B cell (primary cell): ENCODE measurements around the gene NHERF2. TPM values are rescaled to one million over a fixed set of nuclear protein-coding genes. Genes with fewer than 3 reads are reported as not detected.
A peak's percentile ranks its signal among the peaks of the same experiment; 100 is the strongest.

Experiments used
- ATAC-seq: fragments of 200-7000 bp; cut with Tn5 transposase; one replicate; pipeline ENCODE4 v1.10.0; 2021; ENCODE audit warnings: low read depth, mild to moderate bottlenecking, moderate number of reproducible peaks, moderate library complexity
- CTCF ChIA-PET: fragments of 350-600 bp; sonication (Branson Sonifier 250); formaldehyde crosslinking; loops from one replicate; lab custom pipeline; 2021; ENCODE audit warnings: antibody characterized with exemption, inconsistent platforms; lab: Charles Lee
- POLR2A ChIA-PET: fragments of 350-600 bp; sonication (Branson Sonifier 250); formaldehyde crosslinking; loops from one replicate; lab custom pipeline; 2021; ENCODE audit warnings: antibody characterized with exemption; lab: Charles Lee
- DNase-seq: peaks from one replicate; pipeline ENCODE4 v3.0.0; 2013
- H2AFZ ChIP-seq: 2 replicates; pipeline ENCODE4 v1.6.1; 2012; ENCODE audit warnings: mild to moderate bottlenecking, low read depth, low read length; ENCODE audit not compliant: insufficient read depth, poor library complexity, severe bottlenecking
- H3K27ac ChIP-seq, 2 donors: 1 replicate in 1 of 2; 2 replicates in 1 of 2; pipeline ENCODE4 v1.5.1; 2012 to 2013; ENCODE audit warnings: low read length in 2 of 2, mild to moderate bottlenecking in 2 of 2, moderate library complexity in 1 of 2
- H3K27me3 ChIP-seq, 4 experiments: fragments of 200-600 bp in 1 of 4; sonication (generic) in 1 of 4; replicated peaks in 1 of 4; 1 replicate in 2 of 4; 2 replicates in 2 of 4; pipeline versions ENCODE4 v1.6.1 to v1.7.0; 2013 to 2016; ENCODE audit warnings: low read length in 3 of 4, mild to moderate bottlenecking in 2 of 4, mixed read lengths in 1 of 4, moderate library complexity in 1 of 4; ENCODE audit not compliant: insufficient read depth in 4 of 4, control insufficient read depth in 3 of 4; ENCODE audit errors: control extremely low read depth in 1 of 4
- H3K36me3 ChIP-seq, 2 experiments: replicated peaks in 1 of 2; 1 replicate in 1 of 2; 2 replicates in 1 of 2; pipeline versions ENCODE4 v1.6.1 to v1.7.1; 2013; ENCODE audit warnings: low read length in 1 of 2; ENCODE audit not compliant: insufficient read depth in 2 of 2, control insufficient read depth in 1 of 2; ENCODE audit errors: control extremely low read depth in 1 of 2, extremely low read depth in 1 of 2
- H3K4me1 ChIP-seq, 2 donors: fragments of 200-600 bp in 1 of 2; sonication (generic) in 1 of 2; 1 replicate in 1 of 2; 2 replicates in 1 of 2; pipeline versions ENCODE4 v1.5.1 to v1.6.1; 2013 to 2017; ENCODE audit warnings: low read length in 2 of 2; ENCODE audit not compliant: control insufficient read depth in 2 of 2, insufficient read depth in 2 of 2
- H3K4me2 ChIP-seq: replicated peaks from 2 replicates; pipeline ENCODE3; 2012; ENCODE audit warnings: mild to moderate bottlenecking, low read depth, low read length; ENCODE audit not compliant: poor library complexity, severe bottlenecking
- H3K4me3 ChIP-seq, 5 experiments: fragments of 200-600 bp in 1 of 5; sonication (generic) in 1 of 5; 1 replicate in 3 of 5; 2 replicates in 2 of 5; pipeline versions ENCODE4 v1.5.1 to v1.7.0; 2011 to 2016; ENCODE audit warnings: low read length in 4 of 5, mild to moderate bottlenecking in 4 of 5, low read depth in 2 of 5, control low read depth in 1 of 5, moderate library complexity in 1 of 5; ENCODE audit not compliant: insufficient read depth in 1 of 5; ENCODE audit errors: control extremely low read depth in 1 of 5, extremely low read depth in 1 of 5
- H3K79me2 ChIP-seq: fragments of 200-600 bp; sonication (generic); one replicate; pipeline ENCODE4 v1.6.0; 2016; ENCODE audit warnings: low read length; ENCODE audit not compliant: control insufficient read depth, insufficient read depth
- H3K9ac ChIP-seq: fragments of 200-600 bp; sonication (generic); 2 replicates; pipeline ENCODE4 v1.6.1; 2017; ENCODE audit warnings: mild to moderate bottlenecking, low read length, moderate library complexity
- H3K9me3 ChIP-seq, 3 donors: one replicate each; pipeline versions ENCODE4 v1.6.1 to v1.7.1; 2013; ENCODE audit warnings: low read length in 2 of 3; ENCODE audit not compliant: control insufficient read depth in 2 of 3, insufficient read depth in 1 of 3; ENCODE audit errors: control extremely low read depth in 1 of 3
- H4K20me1 ChIP-seq: 2 replicates; pipeline ENCODE4 v1.6.0; 2012; ENCODE audit warnings: mild to moderate bottlenecking, low read length; ENCODE audit not compliant: insufficient read depth, control insufficient read depth, poor library complexity, severe bottlenecking
- H3K27ac Mint-ChIP-seq: one replicate; pipeline ENCODE4 v1.8.0; 2021; ENCODE audit warnings: mixed read lengths
- H3K27me3 Mint-ChIP-seq: one replicate; pipeline ENCODE4 v1.8.0; 2021; ENCODE audit warnings: mixed read lengths
- H3K4me1 Mint-ChIP-seq: one replicate; pipeline ENCODE4 v1.8.0; 2021; ENCODE audit warnings: mixed read lengths
- H3K4me3 Mint-ChIP-seq: one replicate; pipeline ENCODE4 v1.8.0; 2021; ENCODE audit warnings: mixed read lengths
- H3K9me3 Mint-ChIP-seq: one replicate; pipeline ENCODE4 v1.8.0; 2022; ENCODE audit warnings: mixed read lengths; ENCODE audit not compliant: insufficient read depth
- EZH2 ChIP-seq: IDR thresholded peaks from 2 replicates; pipeline ENCODE4 v1.6.1; 2012; ENCODE audit warnings: borderline replicate concordance, low read depth, mild to moderate bottlenecking, moderate library complexity, low read length; ENCODE audit not compliant: insufficient read depth, poor library complexity, severe bottlenecking
- WGBS: methylation state at CpG from one replicate; pipeline ENCODE4 v1.1.5; 2013; ENCODE audit warnings: missing lambda C conversion rate; ENCODE audit not compliant: insufficient coverage; 5-methylcytosine and 5-hydroxymethylcytosine counted together
- intact Hi-C: fragments of 100-400 bp; cut with micrococcal nuclease; formaldehyde crosslinking; loops from one replicate; pipeline ENCODE4 v1.10.0; 2022
- polyA plus RNA-seq: library from polyadenylated mRNA; depleted of rRNA; stranded (reverse); fragments of >200 nt; gene quantifications from 2 replicates; pipeline ENCODE4 v1.2.3, GENCODE V29; 2012
- total RNA-seq, 2 donors: library from RNA; stranded (reverse); fragments of 120-200 nt in 1 of 2; gene quantifications; 1 replicate in 1 of 2; 2 replicates in 1 of 2; pipeline versions ENCODE4 v1.2.3 to v1.2.4, GENCODE V29; 2013 to 2022
- TF ChIP-seq, protein P1 (sequence below): fragments of 200-600 bp; IDR thresholded peaks from one replicate; pipeline ENCODE4 v1.8.0; 2022; ENCODE audit warnings: antibody characterized with exemption, mild to moderate bottlenecking

The NHERF2 gene
- total and polyA plus RNA-seq, 2 donors (not counting 1 experiment from before 2014, with no cell fraction given) = 1.8 to 2.2 TPM

DNA sequence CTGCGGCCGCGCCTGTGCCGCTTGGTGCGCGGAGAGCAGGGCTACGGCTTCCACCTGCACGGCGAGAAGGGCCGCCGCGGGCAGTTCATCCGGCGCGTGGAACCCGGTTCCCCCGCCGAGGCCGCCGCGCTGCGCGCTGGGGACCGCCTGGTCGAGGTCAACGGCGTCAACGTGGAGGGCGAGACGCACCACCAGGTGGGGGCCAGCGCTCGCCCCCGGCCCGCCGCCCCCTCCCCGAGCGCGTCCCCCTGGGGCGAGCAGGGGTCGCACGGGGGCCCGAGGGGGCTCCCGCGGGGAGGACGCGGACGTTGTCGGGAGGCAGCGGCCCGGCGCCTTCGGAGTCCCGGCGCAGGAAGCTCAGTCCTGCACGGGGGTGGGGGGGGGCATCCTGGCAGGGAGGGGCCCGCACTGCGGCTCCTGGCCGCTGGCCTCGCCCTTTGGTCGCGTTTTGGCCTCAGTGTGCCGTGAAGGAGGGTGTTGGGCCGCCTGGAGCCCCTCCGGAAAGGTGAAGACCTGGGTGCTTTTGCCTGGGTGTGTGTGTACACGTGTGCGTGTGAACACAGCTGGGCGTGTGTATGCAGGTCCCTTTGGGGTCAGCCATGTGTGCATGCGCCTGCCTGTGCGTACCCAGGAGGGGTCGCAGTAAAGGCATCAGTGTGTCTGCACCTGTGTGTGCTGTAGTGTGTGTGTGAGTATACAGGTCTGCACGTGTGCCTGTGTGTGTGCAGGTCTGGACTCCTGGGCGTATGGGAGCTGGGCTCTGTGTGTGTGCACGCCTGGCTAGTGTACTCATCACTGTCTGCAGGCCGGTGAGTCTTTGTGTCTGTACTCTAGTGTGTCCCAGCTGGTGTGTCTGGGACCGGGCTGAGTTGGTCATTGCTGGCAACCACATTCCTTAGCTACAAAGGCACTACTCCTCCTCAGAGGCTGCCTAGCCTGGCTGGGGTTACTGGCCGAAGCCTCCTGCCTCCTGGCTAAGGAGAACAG is 615 bp downstream of the NHERF2 start:
- H3K27ac Mint-ChIP-seq = peak overlapping the region; percentile 53
- POLR2A ChIA-PET = interaction anchor here (0.6 kb wide), 2 partner anchors 415 to 721 kb away, joined by 4 to 6 read pairs; partner anchors contain the start of genes CRAMP1 and IFT140
- no peak for ATAC-seq

More for the DNA sequence above, 615 bp downstream of the NHERF2 start:
- no peak overlapping the region for H3K27ac ChIP-seq
- peaks cover 0 to 12% (median 0%) of the 10 kb centered on the region in 3 donors for H3K9me3 ChIP-seq
- H3K36me3 ChIP-seq = no peaks in the 10 kb centered on the region
- H3K4me2 ChIP-seq = peak overlapping the region; percentile 94
- peaks cover 24 to 26% of the 10 kb centered on the region in 2 donors for H3K4me1 ChIP-seq
- Mint-ChIP-seq H3K9me3 (no peaks in the 10 kb centered on the region), H3K4me3 (peak overlapping the region; percentile 85), H3K27me3 (peaks cover 13% of the 10 kb centered on the region), H3K4me1 (peaks cover 18% of the 10 kb centered on the region)
- H4K20me1 ChIP-seq = no peaks in the 10 kb centered on the region
- peak overlapping the region; percentile 69 for H2AFZ ChIP-seq
- peaks cover 0 to 40% (median 16%) of the 10 kb centered on the region in 4 experiments for H3K27me3 ChIP-seq
- H3K4me3 ChIP-seq = peak overlapping the region in 3 of 5 experiments; percentile 37 to 48 (median 44)
- WGBS = 9% methylated on average over 73 of the region's 76 CpGs
- intact Hi-C loops = loop anchor here (10.0 kb wide), 2 partner anchors 227 to 477 kb away; partner anchors contain the start of gene ECI1
- H3K9ac ChIP-seq = peak overlapping the region; percentile 52
- peak; percentile 60 for DNase-seq
- CTCF ChIA-PET = interaction anchor here (0.9 to 2.2 kb wide), 5 partner anchors 11 to 128 kb away, joined by 3 to 9 read pairs (median 6); partner anchors contain the start of genes NTHL1, TRAF7 and TSC2
- H3K79me2 ChIP-seq = no peaks in the 10 kb centered on the region
- TF ChIP-seq, protein P1, sequence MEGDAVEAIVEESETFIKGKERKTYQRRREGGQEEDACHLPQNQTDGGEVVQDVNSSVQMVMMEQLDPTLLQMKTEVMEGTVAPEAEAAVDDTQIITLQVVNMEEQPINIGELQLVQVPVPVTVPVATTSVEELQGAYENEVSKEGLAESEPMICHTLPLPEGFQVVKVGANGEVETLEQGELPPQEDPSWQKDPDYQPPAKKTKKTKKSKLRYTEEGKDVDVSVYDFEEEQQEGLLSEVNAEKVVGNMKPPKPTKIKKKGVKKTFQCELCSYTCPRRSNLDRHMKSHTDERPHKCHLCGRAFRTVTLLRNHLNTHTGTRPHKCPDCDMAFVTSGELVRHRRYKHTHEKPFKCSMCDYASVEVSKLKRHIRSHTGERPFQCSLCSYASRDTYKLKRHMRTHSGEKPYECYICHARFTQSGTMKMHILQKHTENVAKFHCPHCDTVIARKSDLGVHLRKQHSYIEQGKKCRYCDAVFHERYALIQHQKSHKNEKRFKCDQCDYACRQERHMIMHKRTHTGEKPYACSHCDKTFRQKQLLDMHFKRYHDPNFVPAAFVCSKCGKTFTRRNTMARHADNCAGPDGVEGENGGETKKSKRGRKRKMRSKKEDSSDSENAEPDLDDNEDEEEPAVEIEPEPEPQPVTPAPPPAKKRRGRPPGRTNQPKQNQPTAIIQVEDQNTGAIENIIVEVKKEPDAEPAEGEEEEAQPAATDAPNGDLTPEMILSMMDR = no peak
- no peak for TF ChIP-seq EZH2
